Transverse colon (tissue), 4 donors: ENCODE results near the gene TPRX1. TPM values are rescaled to one million over a fixed set of nuclear protein-coding genes. Genes with fewer than 3 reads are reported as not detected.
"Not testable (repeated sequence)": the region's sequence is repeated elsewhere in the genome, so short reads cannot be mapped to it uniquely, and the experiment has no call there.

Source experiments
- DNase-seq: peaks from one replicate; pipeline ENCODE4 v3.0.0-alpha.2; 2019
- H3K27ac ChIP-seq, 4 donors: fragments of 200-600 bp; sonication (generic); 2 replicates each; pipeline ENCODE4 v1.5.1; 2016 to 2018; ENCODE audit warnings: inconsistent platforms in 4 of 4
- H3K27me3 ChIP-seq: fragments of 200-600 bp; sonication (generic); 2 replicates; pipeline ENCODE4 v1.5.1; 2017; ENCODE audit warnings: inconsistent platforms
- H3K36me3 ChIP-seq, 4 donors: fragments of 200-600 bp; sonication (generic); 2 replicates each; pipeline ENCODE4 v1.5.1; 2017 to 2019; ENCODE audit warnings: inconsistent platforms in 4 of 4
- H3K4me1 ChIP-seq, 4 donors: fragments of 200-600 bp; sonication (generic); 2 replicates each; pipeline ENCODE4 v1.5.1; 2017 to 2020; ENCODE audit warnings: inconsistent platforms in 4 of 4
- H3K4me3 ChIP-seq, 4 donors: fragments of 200-600 bp; sonication (generic); 1 replicate in 1 of 4; 2 replicates in 3 of 4; pipeline versions ENCODE4 v1.5.1 to v1.6.1; 2017 to 2019; ENCODE audit warnings: inconsistent platforms in 4 of 4
- H3K9me3 ChIP-seq, 2 donors: fragments of 200-600 bp; sonication (generic); 2 replicates each; pipeline ENCODE4 v1.5.1; 2017 to 2019; ENCODE audit warnings: inconsistent platforms in 2 of 2
- CTCF ChIP-seq, 5 experiments: fragments of 200-600 bp in 3 of 5; fragments of 450-650 bp in 2 of 5; sonication (generic) in 3 of 5; IDR thresholded peaks; 1 replicate in 2 of 5; 2 replicates in 3 of 5; pipeline ENCODE4 v1.5.1; 2016 to 2017; ENCODE audit warnings: antibody characterized with exemption in 5 of 5, inconsistent platforms in 3 of 5, mild to moderate bottlenecking in 2 of 5, moderate library complexity in 1 of 5
- EP300 ChIP-seq: sonication (generic); formaldehyde crosslinking; IDR thresholded peaks from one replicate; pipeline ENCODE4 v1.6.1; 2017; ENCODE audit warnings: antibody characterized with exemption, low read depth
- POLR2A ChIP-seq: fragments of 450-650 bp; IDR thresholded peaks from one replicate; pipeline ENCODE4 v1.6.1; 2016; ENCODE audit warnings: antibody characterized with exemption, mild to moderate bottlenecking, moderate library complexity
- POLR2AphosphoS5 ChIP-seq, 3 donors: sonication (generic); formaldehyde crosslinking; IDR thresholded peaks; one replicate each; pipeline ENCODE4 v1.6.1; 2016; ENCODE audit warnings: antibody characterized with exemption in 3 of 3
- WGBS, 2 donors: methylation state at CpG; one replicate each; pipeline ENCODE4 v1.1.5; 2018; ENCODE audit warnings: low coverage in 1 of 2; 5-methylcytosine and 5-hydroxymethylcytosine counted together
- in situ Hi-C, 4 donors: fragments of 200-750 bp; cut with MboI; loops; one replicate each; pipeline versions ENCODE4 v1.15.0 to v1.15.1; 2017; ENCODE audit warnings: low sequenced_read_pairs in 3 of 4, low pct_ligation_motif_present in 1 of 4, low pct_unique_long_range_greater_than_20kb in 1 of 4
- intact Hi-C: fragments of 100-400 bp; cut with DNase I; formaldehyde crosslinking; loops from one replicate; pipeline ENCODE4 v1.15.1; 2023; ENCODE audit warnings: low total_unique reads
- total RNA-seq, 4 donors: library from RNA; depleted of rRNA; stranded (reverse); fragments of >200 nt; gene quantifications; one replicate each; pipeline ENCODE4 v1.1.0, GENCODE V29; 2016

The TPRX1 gene
- total RNA-seq, 4 donors from 2014 or later: not detected

- Histone ChIP-seq H3K27me3 (no peaks in the 10 kb centered on the region), H3K36me3 (no peaks in the 10 kb centered on the region), H3K4me1 (no peaks in the 10 kb centered on the region), H3K9me3 (peaks cover 0 to 4% of the 10 kb centered on the region in 2 donors), H3K4me3 (no peak overlapping the region), H3K27ac (no peak overlapping the region)
- WGBS, 2 donors: 84 to 93% methylated on average over 16 to 18 of the region's 18 CpGs
- TF ChIP-seq POLR2A: no peak
- TF ChIP-seq EP300: no peak
- TF ChIP-seq POLR2AphosphoS5 (IDR thresholded peaks at IDR 0.05): no peak
- TF ChIP-seq CTCF (IDR thresholded peaks at IDR 0.05): no peak
- intact Hi-C loops (no loop called here), in situ Hi-C loops (no loop called here)
- no peak for DNase-seq
Observed at GRCh38 chr19:47794526-47794925, 9.8 kb downstream of the TPRX1 start.

- no peak overlapping the region for H3K4me3 ChIP-seq
- in situ Hi-C loops: no loop called here
- TF ChIP-seq CTCF (IDR thresholded peaks at IDR 0.05) (no peak), EP300 (no peak), POLR2A (no peak), POLR2AphosphoS5 (IDR thresholded peaks at IDR 0.05) (no peak)
- intact Hi-C loops: no loop called here
- peaks cover 0 to 4% of the 10 kb centered on the region in 2 donors for H3K9me3 ChIP-seq
- no peak overlapping the region for H3K27ac ChIP-seq
- H3K27me3 ChIP-seq: no peaks in the 10 kb centered on the region
- H3K4me1 ChIP-seq: peaks cover 0 to 2% (median 0%) of the 10 kb centered on the region in 4 donors
- WGBS, 2 donors: 92 to 100% methylated on average over 1 of the region's 1 CpG
- DNase-seq: no peak
- no peaks in the 10 kb centered on the region for H3K36me3 ChIP-seq
Observed at GRCh38 chr19:47792616-47793015, 11.7 kb downstream of the TPRX1 start.

GRCh38 chr19:47790398-47790814 is 13.9 kb downstream of the TPRX1 start:
- H3K27me3 ChIP-seq: no peaks in the 10 kb centered on the region
- peaks cover 0 to 2% (median 0%) of the 10 kb centered on the region in 4 donors for H3K4me1 ChIP-seq
- DNase-seq: peak; percentile 85
- no peak overlapping the region for H3K4me3 ChIP-seq
- 14% methylated on average over 10 of the region's 10 CpGs; no CpG with 5 or more reads in 1 of the 2 donors for WGBS, 2 donors
- TF ChIP-seq EP300 (no peak), CTCF (IDR thresholded peaks at IDR 0.05) (peak; percentile 69 to 90 (median 85))
- intact Hi-C loops: no loop called here
- peaks cover 0 to 6% (median 3%) of the 10 kb centered on the region in 4 donors for H3K36me3 ChIP-seq
- H3K27ac ChIP-seq: no peak overlapping the region
- in situ Hi-C loops: no loop called here
- H3K9me3 ChIP-seq: peaks cover 0 to 4% of the 10 kb centered on the region in 2 donors

GRCh38 chr19:47789811-47790210 is 14.5 kb downstream of the TPRX1 start:
- intact Hi-C loops: loop anchor here (10.0 kb wide), 1 partner anchor 275 kb away; the partner anchor contains the start of gene NAPA
- H3K27me3 ChIP-seq, H3K36me3 ChIP-seq, DNase-seq, in situ Hi-C loops, H3K9me3 ChIP-seq, H3K27ac ChIP-seq, H3K4me3 ChIP-seq, H3K4me1 ChIP-seq: not testable (repeated sequence)
- 95 to 100% methylated on average over 2 to 13 of the region's 13 CpGs for WGBS, 2 donors

GRCh38 chr19:47787307-47787706 is 17.0 kb downstream of the TPRX1 start:
- H3K27ac ChIP-seq, H3K9me3 ChIP-seq, DNase-seq, H3K4me3 ChIP-seq, in situ Hi-C loops, H3K4me1 ChIP-seq, H3K27me3 ChIP-seq: not testable (repeated sequence)
- peaks cover 0 to 31% (median 9%) of the 10 kb centered on the region in 4 donors for H3K36me3 ChIP-seq
- intact Hi-C loops: loop anchor here (10.0 kb wide), 1 partner anchor 273 kb away; the partner anchor contains the start of gene NAPA
- 75 to 82% methylated on average over 7 to 10 of the region's 10 CpGs for WGBS, 2 donors
